CD14-positive monocyte (primary cell): ENCODE measurements around the gene TULP3. TPM values are rescaled to one million over a fixed set of nuclear protein-coding genes. Genes with fewer than 3 reads are reported as not detected.

Source experiments
- DNase-seq, 3 donors: peaks; one replicate each; pipeline ENCODE4 v3.0.0-alpha.2; 2011 to 2022
- H2AFZ ChIP-seq: 2 replicates; pipeline ENCODE4 v1.6.0; 2012; ENCODE audit warnings: mild to moderate bottlenecking, low read depth, low read length, inconsistent platforms; ENCODE audit not compliant: insufficient read depth, poor library complexity, severe bottlenecking
- H3K27ac ChIP-seq, 2 donors: 1 replicate in 1 of 2; 2 replicates in 1 of 2; pipeline ENCODE4 v1.5.1; 2012 to 2013; ENCODE audit warnings: low read length in 2 of 2, control low read depth in 1 of 2, inconsistent platforms in 1 of 2, low read depth in 1 of 2, mild to moderate bottlenecking in 1 of 2
- H3K27me3 ChIP-seq, 2 donors: one replicate each; pipeline versions ENCODE4 v1.6.0 to v1.6.1; 2011 to 2013; ENCODE audit warnings: low read length in 2 of 2; ENCODE audit not compliant: control insufficient read depth in 2 of 2, insufficient read depth in 2 of 2
- H3K36me3 ChIP-seq, 2 donors: replicated peaks in 1 of 2; 1 replicate in 1 of 2; 2 replicates in 1 of 2; pipeline versions ENCODE4 v1.5.1 to v1.6.1; 2012 to 2013; ENCODE audit warnings: low read length in 2 of 2, control low read depth in 1 of 2, inconsistent platforms in 1 of 2, mild to moderate bottlenecking in 1 of 2; ENCODE audit not compliant: insufficient read depth in 2 of 2, control insufficient read depth in 1 of 2
- H3K4me1 ChIP-seq, 2 donors: 1 replicate in 1 of 2; 2 replicates in 1 of 2; pipeline versions ENCODE4 v1.5.1 to v1.6.1; 2012 to 2013; ENCODE audit warnings: low read length in 2 of 2, control low read depth in 1 of 2, inconsistent platforms in 1 of 2, mild to moderate bottlenecking in 1 of 2, moderate library complexity in 1 of 2; ENCODE audit not compliant: insufficient read depth in 2 of 2, control insufficient read depth in 1 of 2
- H3K4me2 ChIP-seq: replicated peaks from 2 replicates; pipeline ENCODE3; 2012; ENCODE audit warnings: low read length, moderate library complexity, mild to moderate bottlenecking; ENCODE audit not compliant: poor library complexity, severe bottlenecking; ENCODE audit errors: extremely low read depth
- H3K4me3 ChIP-seq, 3 experiments: fragments of 200-600 bp in 1 of 3; sonication (generic) in 1 of 3; replicated peaks in 1 of 3; 1 replicate in 2 of 3; 2 replicates in 1 of 3; pipeline ENCODE4 v1.5.1; 2011 to 2013; ENCODE audit warnings: low read length in 3 of 3, mild to moderate bottlenecking in 3 of 3, control low read depth in 2 of 3, low read depth in 2 of 3, inconsistent platforms in 1 of 3, moderate library complexity in 1 of 3
- H3K79me2 ChIP-seq: 2 replicates; pipeline ENCODE4 v1.6.0; 2012; ENCODE audit warnings: mild to moderate bottlenecking, control low read depth, inconsistent platforms, low read length, moderate library complexity; ENCODE audit not compliant: insufficient read depth
- H3K9ac ChIP-seq: 2 replicates; pipeline ENCODE4 v1.6.0; 2017; ENCODE audit warnings: low read length, mild to moderate bottlenecking; ENCODE audit not compliant: insufficient read depth, poor library complexity, severe bottlenecking
- H3K9me3 ChIP-seq, 2 donors: replicated peaks in 1 of 2; 1 replicate in 1 of 2; 2 replicates in 1 of 2; pipeline versions ENCODE4 v1.5.1 to v1.6.1; 2012 to 2013; ENCODE audit warnings: low read length in 2 of 2, control low read depth in 1 of 2; ENCODE audit not compliant: control insufficient read depth in 1 of 2, insufficient read depth in 1 of 2
- H4K20me1 ChIP-seq: 2 replicates; pipeline ENCODE4 v1.6.0; 2012; ENCODE audit warnings: mild to moderate bottlenecking, low read length, control low read depth, moderate library complexity; ENCODE audit not compliant: insufficient read depth
- H3K27ac Mint-ChIP-seq, 7 donors: one replicate each; pipeline ENCODE4 v1.8.0; 2020; ENCODE audit warnings: mild to moderate bottlenecking in 7 of 7, mixed read lengths in 7 of 7, moderate library complexity in 6 of 7, inconsistent platforms in 2 of 7
- H3K27me3 Mint-ChIP-seq, 3 donors: one replicate each; pipeline ENCODE4 v1.8.0; 2021 to 2022; ENCODE audit warnings: low read depth in 3 of 3, mild to moderate bottlenecking in 3 of 3, mixed read lengths in 3 of 3, moderate library complexity in 3 of 3, inconsistent platforms in 1 of 3
- H3K36me3 Mint-ChIP-seq, 2 donors: one replicate each; pipeline ENCODE4 v1.8.0; 2020; ENCODE audit warnings: mixed read lengths in 2 of 2, inconsistent platforms in 1 of 2, mild to moderate bottlenecking in 1 of 2
- H3K4me1 Mint-ChIP-seq: one replicate; pipeline ENCODE4 v1.8.0; 2020; ENCODE audit warnings: mild to moderate bottlenecking, mixed read lengths
- H3K4me3 Mint-ChIP-seq, 2 donors: one replicate each; pipeline ENCODE4 v1.8.0; 2020; ENCODE audit warnings: mild to moderate bottlenecking in 2 of 2, mixed read lengths in 2 of 2, moderate library complexity in 1 of 2
- H3K9me3 Mint-ChIP-seq, 7 donors: one replicate each; pipeline ENCODE4 v1.8.0; 2020 to 2022; ENCODE audit warnings: mixed read lengths in 7 of 7, mild to moderate bottlenecking in 6 of 7, moderate library complexity in 6 of 7, inconsistent platforms in 2 of 7
- CTCF ChIP-seq: fragments of 200-600 bp; IDR thresholded peaks from one replicate; pipeline ENCODE4 v1.8.0; 2022; ENCODE audit warnings: antibody characterized with exemption, mild to moderate bottlenecking
- WGBS: methylation state at CpG from one replicate; pipeline ENCODE4 v1.1.5; 2013; ENCODE audit warnings: missing lambda C conversion rate; ENCODE audit not compliant: insufficient coverage; 5-methylcytosine and 5-hydroxymethylcytosine counted together
- intact Hi-C, 2 donors: fragments of 100-400 bp; cut with micrococcal nuclease; formaldehyde crosslinking; loops; one replicate each; pipeline versions ENCODE4 v1.15.0 to v1.15.1; 2023
- polyA plus RNA-seq, 3 donors: library from polyadenylated mRNA; depleted of rRNA in 1 of 3; unstranded in 2 of 3; stranded (reverse) in 1 of 3; fragments of 300-500 nt in 2 of 3; fragments of >200 nt in 1 of 3; fragmentation: Illumina TruSeq in 2 of 3; gene quantifications; 1 replicate in 2 of 3; 2 replicates in 1 of 3; pipeline ENCODE4 v1.2.3, GENCODE V29; 2012 to 2021

Gene TULP3
- polyA plus RNA-seq, 3 donors = 1.7 to 3.6 (median 2.3) TPM

DNA sequence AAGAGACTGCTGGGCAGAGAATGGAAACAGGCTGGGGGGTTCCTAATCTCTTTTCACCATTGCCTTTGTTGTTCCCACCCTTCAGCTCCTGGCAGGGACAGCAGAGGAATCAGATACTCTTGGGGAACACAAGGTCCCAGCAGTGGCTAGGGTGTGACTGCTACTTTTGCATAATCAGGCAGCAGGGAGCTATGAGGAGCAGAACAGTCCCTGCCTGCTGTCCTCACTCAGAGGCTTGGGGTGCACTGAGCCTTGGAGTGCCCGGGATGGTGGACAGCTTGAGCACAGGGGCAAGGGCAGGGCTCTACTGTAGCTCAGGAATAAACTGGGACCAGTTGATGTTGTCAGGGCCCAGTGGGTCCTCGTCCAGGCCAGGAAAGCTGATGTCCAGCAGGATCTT, 32.4 kb upstream of the TULP3 start:
- intact Hi-C loops = loop anchor here (10.0 kb wide), 3 partner anchors 86 to 186 kb away; no protein-coding TSS in a partner anchor
- no peak for TF ChIP-seq CTCF
- H3K36me3 Mint-ChIP-seq = peaks cover 47 to 70% of the 10 kb centered on the region in 2 donors
- Histone ChIP-seq H3K36me3 (peaks cover 27 to 59% of the 10 kb centered on the region in 2 donors), H3K27me3 (no peaks in the 10 kb centered on the region), H3K9me3 (no peaks in the 10 kb centered on the region), H3K9ac (no peak overlapping the region), H2AFZ (no peak overlapping the region), H3K4me3 (no peak overlapping the region), H4K20me1 (no peaks in the 10 kb centered on the region), H3K4me1 (no peaks in the 10 kb centered on the region), H3K4me2 (no peak overlapping the region), H3K27ac (no peak overlapping the region), H3K79me2 (no peaks in the 10 kb centered on the region)
- H3K9me3 Mint-ChIP-seq = peaks cover 0 to 2% (median 0%) of the 10 kb centered on the region in 7 donors
- peaks cover 4% of the 10 kb centered on the region for H3K4me1 Mint-ChIP-seq
- H3K27me3 Mint-ChIP-seq = peaks cover 0 to 2% (median 0%) of the 10 kb centered on the region in 3 donors
- DNase-seq = no peak
- H3K27ac Mint-ChIP-seq = peak overlapping the region in 2 of 7 donors; percentile 53 to 60
- WGBS = 98% methylated on average over 2 of the region's 2 CpGs
- no peak overlapping the region for H3K4me3 Mint-ChIP-seq

GRCh38 chr12:2858944-2859421, 31.7 kb upstream of the TULP3 start:
- Histone ChIP-seq H4K20me1 (no peaks in the 10 kb centered on the region), H3K27me3 (no peaks in the 10 kb centered on the region), H3K36me3 (peaks cover 31 to 64% of the 10 kb centered on the region in 2 donors), H2AFZ (no peak overlapping the region), H3K79me2 (no peaks in the 10 kb centered on the region), H3K9ac (no peak overlapping the region), H3K4me2 (no peak overlapping the region), H3K9me3 (no peaks in the 10 kb centered on the region), H3K4me1 (no peaks in the 10 kb centered on the region), H3K27ac (no peak overlapping the region), H3K4me3 (no peak overlapping the region)
- no peak for DNase-seq
- H3K27ac Mint-ChIP-seq = peak overlapping the region in 5 of 7 donors; percentile 18 to 60 (median 53)
- intact Hi-C loops = loop anchor here (10.0 kb wide), 3 partner anchors 86 to 186 kb away; no protein-coding TSS in a partner anchor
- H3K4me1 Mint-ChIP-seq = no peaks in the 10 kb centered on the region
- TF ChIP-seq CTCF = no peak
- no peak overlapping the region for H3K4me3 Mint-ChIP-seq
- 89% methylated on average over 7 of the region's 12 CpGs for WGBS
- H3K27me3 Mint-ChIP-seq = peaks cover 0 to 2% (median 0%) of the 10 kb centered on the region in 3 donors
- peaks cover 50 to 77% of the 10 kb centered on the region in 2 donors for H3K36me3 Mint-ChIP-seq
- H3K9me3 Mint-ChIP-seq = peaks cover 0 to 2% (median 0%) of the 10 kb centered on the region in 7 donors
